ENCODE data around the gene NOS1AP.

NOS1AP gene

DNA sequence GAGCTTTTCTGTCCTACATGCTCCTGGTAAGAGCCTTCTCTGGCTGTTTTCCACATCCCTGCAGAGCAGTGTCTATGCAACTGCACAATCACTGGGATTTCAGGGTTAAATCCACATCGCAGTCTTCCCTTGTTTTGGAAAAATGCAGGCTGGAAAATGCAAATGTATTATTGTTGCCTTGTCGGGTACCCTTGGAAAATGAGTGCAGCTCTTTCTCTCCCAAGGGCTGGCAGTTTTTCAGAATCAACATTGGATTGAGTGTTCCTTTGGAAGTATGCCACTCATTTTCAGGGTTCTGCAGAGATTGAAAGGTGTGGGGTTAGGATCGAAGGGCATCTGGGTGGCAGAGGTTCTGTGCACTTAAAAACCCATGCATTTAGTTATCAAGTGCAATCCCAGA lies 3.2 kb downstream of the NOS1AP start:
- Histone ChIP-seq H3K27ac (ENCODE audit: low read depth, low read length, poor library complexity, severe bottlenecking) (no peak overlapping the region), H3K9me3 (ENCODE audit: low read length) (no peaks in the 10 kb centered on the region), H3K4me1 (ENCODE audit: insufficient read depth, low read length, severe bottlenecking) (peaks cover 16% of the 10 kb centered on the region), H4K20me1 (ENCODE audit: insufficient read depth, low read length) (no peaks in the 10 kb centered on the region), H2AFZ (ENCODE audit: low read length) (no peak overlapping the region), H3K9ac (ENCODE audit: low read length) (no peak overlapping the region), H3K9me2 (ENCODE audit: low read depth, low read length) (no peaks in the 10 kb centered on the region), H3K36me3 (ENCODE audit: insufficient read depth, low read length) (no peaks in the 10 kb centered on the region), H3F3A (ENCODE audit: insufficient read depth, low read length) (no peaks in the 10 kb centered on the region), H3K79me2 (ENCODE audit: insufficient read depth, low read length) (no peaks in the 10 kb centered on the region), H3K4me3 (ENCODE audit: low read depth, low read length, poor library complexity, severe bottlenecking) (no peak overlapping the region), H3K4me2 (ENCODE audit: low read length) (no peak overlapping the region), H3K27me3 (ENCODE audit: insufficient read depth, low read length) (no peaks in the 10 kb centered on the region)
- no peak for TF ChIP-seq CTCF (IDR thresholded peaks at IDR 0.05; ENCODE audit: low read length)
- TF ChIP-seq EZH2 (IDR thresholded peaks at IDR 0.05; ENCODE audit: borderline replicate concordance, low read length) = no peak

DNA sequence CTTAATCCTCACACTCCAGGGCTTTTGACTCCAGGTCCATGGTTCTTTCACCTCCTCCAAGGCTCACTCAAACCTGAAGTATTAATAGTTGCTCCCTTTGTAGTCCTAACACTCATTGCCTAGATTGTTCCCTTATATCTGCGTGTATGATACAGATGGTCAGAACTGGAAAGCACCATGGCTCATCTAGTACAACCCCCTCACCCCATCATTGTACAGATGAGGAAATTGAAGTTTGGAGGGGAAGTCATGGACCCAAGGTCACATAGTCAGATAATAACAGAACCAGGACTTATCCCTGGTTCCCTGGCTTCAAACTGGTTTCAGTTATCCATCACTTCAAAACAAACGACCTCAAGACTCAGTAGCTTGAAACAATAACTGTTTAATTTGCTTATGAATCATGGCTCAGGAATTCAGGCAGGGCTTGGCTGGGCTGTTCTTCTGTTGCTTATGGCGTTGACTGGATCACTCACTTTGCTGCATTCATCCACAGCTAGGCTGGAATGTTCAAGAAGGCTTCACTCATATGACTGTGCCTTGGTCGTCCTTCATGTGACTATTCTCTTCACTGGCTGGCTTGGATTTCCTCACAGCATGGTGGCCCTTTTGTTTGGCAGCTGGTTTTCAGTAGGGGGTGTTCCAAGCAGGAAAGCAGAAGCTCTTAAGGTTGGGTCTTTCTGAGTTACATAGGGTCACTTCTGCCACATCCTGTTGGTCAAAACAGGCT lies 5.0 kb downstream of the NOS1AP start:
- no peak for TF ChIP-seq EZH2 (IDR thresholded peaks at IDR 0.05; ENCODE audit: borderline replicate concordance, low read length)
- TF ChIP-seq CTCF (IDR thresholded peaks at IDR 0.05; ENCODE audit: low read length) = no peak
- Histone ChIP-seq H3K9me2 (ENCODE audit: low read depth, low read length) (no peaks in the 10 kb centered on the region), H3K9me3 (ENCODE audit: low read length) (no peaks in the 10 kb centered on the region), H3K27ac (ENCODE audit: low read depth, low read length, poor library complexity, severe bottlenecking) (no peak overlapping the region), H3K9ac (ENCODE audit: low read length) (no peak overlapping the region), H3K4me2 (ENCODE audit: low read length) (no peak overlapping the region), H3K4me1 (ENCODE audit: insufficient read depth, low read length, severe bottlenecking) (peaks cover 7% of the 10 kb centered on the region), H2AFZ (ENCODE audit: low read length) (no peak overlapping the region), H3K4me3 (ENCODE audit: low read depth, low read length, poor library complexity, severe bottlenecking) (no peak overlapping the region), H4K20me1 (ENCODE audit: insufficient read depth, low read length) (no peaks in the 10 kb centered on the region), H3K79me2 (ENCODE audit: insufficient read depth, low read length) (no peaks in the 10 kb centered on the region), H3K27me3 (ENCODE audit: insufficient read depth, low read length) (no peaks in the 10 kb centered on the region), H3K36me3 (ENCODE audit: insufficient read depth, low read length) (no peaks in the 10 kb centered on the region), H3F3A (ENCODE audit: insufficient read depth, low read length) (no peaks in the 10 kb centered on the region)

- no peaks in the 10 kb centered on the region for H3K79me2 ChIP-seq (ENCODE audit: insufficient read depth, low read length)
- H3K4me1 ChIP-seq (ENCODE audit: insufficient read depth, low read length, severe bottlenecking) = no peaks in the 10 kb centered on the region
- H3F3A ChIP-seq (ENCODE audit: insufficient read depth, low read length) = no peaks in the 10 kb centered on the region
- no peak overlapping the region for H3K4me3 ChIP-seq (ENCODE audit: low read depth, low read length, poor library complexity, severe bottlenecking)
- H3K27me3 ChIP-seq (ENCODE audit: insufficient read depth, low read length) = no peaks in the 10 kb centered on the region
- H3K9ac ChIP-seq (ENCODE audit: low read length) = no peak overlapping the region
- no peak overlapping the region for H3K27ac ChIP-seq (ENCODE audit: low read depth, low read length, poor library complexity, severe bottlenecking)
- no peaks in the 10 kb centered on the region for H3K36me3 ChIP-seq (ENCODE audit: insufficient read depth, low read length)
- no peaks in the 10 kb centered on the region for H3K9me2 ChIP-seq (ENCODE audit: low read depth, low read length)
- H2AFZ ChIP-seq (ENCODE audit: low read length) = no peak overlapping the region
- TF ChIP-seq CTCF (IDR thresholded peaks at IDR 0.05; ENCODE audit: low read length) = no peak
- TF ChIP-seq EZH2 (IDR thresholded peaks at IDR 0.05; ENCODE audit: borderline replicate concordance, low read length) = no peak
- H3K9me3 ChIP-seq (ENCODE audit: low read length) = no peaks in the 10 kb centered on the region
- no peaks in the 10 kb centered on the region for H4K20me1 ChIP-seq (ENCODE audit: insufficient read depth, low read length)
- no peak overlapping the region for H3K4me2 ChIP-seq (ENCODE audit: low read length)
These were observed 6.4 kb downstream of the NOS1AP start for GRCh38 chr1:162075862-162076261.

Measured in OCI-LY1 (cell line).